Trophoblast cell (in vitro differentiated cells and primary cell): ENCODE results near the gene SLN.

Source experiments
- DNase-seq, 2 donors: peaks; one replicate each; pipeline ENCODE4 v3.0.0-alpha.2; 2016
- H2AFZ ChIP-seq: 2 replicates; pipeline ENCODE4 v1.6.1; 2013; ENCODE audit warnings: low read length, moderate library complexity, mild to moderate bottlenecking; ENCODE audit not compliant: insufficient read depth, poor library complexity
- H2AK5ac ChIP-seq: 2 replicates; pipeline ENCODE4 v1.6.1; 2013; ENCODE audit warnings: mild to moderate bottlenecking, low read length
- H2BK120ac ChIP-seq: 2 replicates; pipeline ENCODE4 v1.6.1; 2013; ENCODE audit warnings: low read length, mild to moderate bottlenecking, moderate library complexity; ENCODE audit not compliant: insufficient read depth, poor library complexity
- H2BK12ac ChIP-seq: 2 replicates; pipeline ENCODE4 v1.6.1; 2013; ENCODE audit warnings: mild to moderate bottlenecking, low read length, moderate library complexity
- H2BK5ac ChIP-seq: 2 replicates; pipeline ENCODE4 v1.6.1; 2013; ENCODE audit warnings: low read length, low read depth, moderate library complexity, mild to moderate bottlenecking; ENCODE audit not compliant: poor library complexity
- H3K14ac ChIP-seq: 2 replicates; pipeline ENCODE4 v1.6.1; 2013; ENCODE audit warnings: mild to moderate bottlenecking, low read length
- H3K18ac ChIP-seq: 2 replicates; pipeline ENCODE4 v1.6.1; 2013; ENCODE audit warnings: mild to moderate bottlenecking, low read length
- H3K23ac ChIP-seq: 2 replicates; pipeline ENCODE4 v1.6.1; 2013; ENCODE audit warnings: low read length
- H3K27ac ChIP-seq: 2 replicates; pipeline ENCODE4 v1.5.1; 2013; ENCODE audit warnings: low read depth, mild to moderate bottlenecking, inconsistent platforms, low read length, moderate library complexity
- H3K27me3 ChIP-seq: 2 replicates; pipeline ENCODE4 v1.6.1; 2013; ENCODE audit warnings: inconsistent platforms, mild to moderate bottlenecking, low read length, moderate library complexity; ENCODE audit not compliant: insufficient read depth
- H3K36me3 ChIP-seq, 2 experiments: 1 replicate in 1 of 2; 2 replicates in 1 of 2; pipeline ENCODE4 v1.6.1; 2013; ENCODE audit warnings: low read length in 2 of 2, mild to moderate bottlenecking in 2 of 2, moderate library complexity in 1 of 2; ENCODE audit not compliant: insufficient read depth in 2 of 2, control insufficient read depth in 1 of 2
- H3K4ac ChIP-seq: 2 replicates; pipeline ENCODE4 v1.6.1; 2013; ENCODE audit warnings: low read depth, mild to moderate bottlenecking, low read length, moderate library complexity
- H3K4me1 ChIP-seq, 2 experiments: 1 replicate in 1 of 2; 2 replicates in 1 of 2; pipeline ENCODE4 v1.6.1; 2013; ENCODE audit warnings: low read length in 2 of 2, mild to moderate bottlenecking in 2 of 2, moderate library complexity in 1 of 2; ENCODE audit not compliant: insufficient read depth in 2 of 2, control insufficient read depth in 1 of 2
- H3K4me2 ChIP-seq: 2 replicates; pipeline ENCODE4 v1.6.1; 2013; ENCODE audit warnings: inconsistent platforms, mild to moderate bottlenecking, low read length, moderate library complexity
- H3K4me3 ChIP-seq: 2 replicates; pipeline ENCODE4 v1.5.1; 2013; ENCODE audit warnings: mild to moderate bottlenecking, low read depth, low read length, inconsistent platforms
- H3K79me1 ChIP-seq: one replicate; pipeline ENCODE4 v1.6.1; 2013; ENCODE audit warnings: low read length
- H3K79me2 ChIP-seq: 2 replicates; pipeline ENCODE4 v1.6.1; 2013; ENCODE audit warnings: low read length, mild to moderate bottlenecking; ENCODE audit not compliant: control insufficient read depth, insufficient read depth, poor library complexity
- H3K9ac ChIP-seq: 2 replicates; pipeline ENCODE4 v1.6.1; 2013; ENCODE audit warnings: mild to moderate bottlenecking, low read length
- H3K9me3 ChIP-seq: 2 replicates; pipeline ENCODE4 v1.6.1; 2013; ENCODE audit warnings: low read depth, mild to moderate bottlenecking, control low read depth, inconsistent platforms, low read length; ENCODE audit not compliant: insufficient read depth
- H4K12ac ChIP-seq: 2 replicates; pipeline ENCODE4 v1.6.1; 2013; ENCODE audit warnings: low read depth, mild to moderate bottlenecking, low read length, moderate library complexity
- H4K8ac ChIP-seq: 2 replicates; pipeline ENCODE4 v1.6.1; 2013; ENCODE audit warnings: low read depth, mild to moderate bottlenecking, low read length, moderate library complexity
- H4K91ac ChIP-seq: one replicate; pipeline ENCODE4 v1.6.1; 2013; ENCODE audit warnings: low read depth, mild to moderate bottlenecking, low read length, moderate library complexity
- WGBS: extraction: QIAGEN DNeasy Blood & Tissue Kit; methylation state at CpG from one replicate; pipeline ENCODE4 v1.1.7; 2013; ENCODE audit warnings: missing lambda C conversion rate; ENCODE audit not compliant: insufficient read length, insufficient coverage; ENCODE audit errors: extremely low coverage; 5-methylcytosine and 5-hydroxymethylcytosine counted together

Gene SLN

DNA sequence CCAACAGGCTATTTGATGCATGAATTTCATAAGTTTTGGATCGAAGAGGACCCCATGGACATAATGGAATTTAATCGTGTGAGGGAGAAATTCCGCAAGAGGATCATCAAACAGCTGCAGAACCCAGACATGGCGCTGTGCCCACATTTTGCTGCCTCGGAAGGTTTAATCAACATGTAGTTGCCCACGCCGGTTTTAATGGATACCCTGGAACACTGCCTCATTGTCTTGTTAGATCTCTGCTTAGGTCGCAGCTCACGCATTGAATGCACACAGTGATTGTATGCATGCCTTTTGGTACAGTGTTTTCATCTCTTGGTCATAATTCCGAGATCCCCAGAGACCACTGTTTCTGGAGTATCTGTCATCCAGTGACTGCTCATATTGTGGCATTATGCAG, 46.8 kb downstream of the SLN start:
- H2AK5ac ChIP-seq = no peak overlapping the region
- H3K14ac ChIP-seq = no peak overlapping the region
- H3K4ac ChIP-seq = no peak overlapping the region
- H3K79me1 ChIP-seq = no peaks in the 10 kb centered on the region
- H2BK5ac ChIP-seq = no peak overlapping the region
- no peak overlapping the region for H4K8ac ChIP-seq
- no peaks in the 10 kb centered on the region for H3K9me3 ChIP-seq
- H2BK12ac ChIP-seq = no peak overlapping the region
- no peak overlapping the region for H4K12ac ChIP-seq
- no peak overlapping the region for H2BK120ac ChIP-seq
- H3K79me2 ChIP-seq = no peaks in the 10 kb centered on the region
- no peaks in the 10 kb centered on the region for H3K36me3 ChIP-seq
- H3K4me1 ChIP-seq = no peaks in the 10 kb centered on the region
- H3K23ac ChIP-seq = no peak overlapping the region
- H3K27ac ChIP-seq = no peak overlapping the region
- no peaks in the 10 kb centered on the region for H3K27me3 ChIP-seq
- H4K91ac ChIP-seq = no peak overlapping the region
- H3K4me3 ChIP-seq = no peak overlapping the region
- H3K9ac ChIP-seq = no peak overlapping the region
- H3K4me2 ChIP-seq = no peak overlapping the region
- no peak for DNase-seq
- WGBS = no CpG with 5 or more reads among the region's 10 CpGs
- no peak overlapping the region for H3K18ac ChIP-seq
- no peak overlapping the region for H2AFZ ChIP-seq

GRCh38 chr11:107661656-107662055, 50.2 kb downstream of the SLN start:
- no peak overlapping the region for H4K91ac ChIP-seq
- no peaks in the 10 kb centered on the region for H3K36me3 ChIP-seq
- H3K27ac ChIP-seq = no peak overlapping the region
- DNase-seq = peak in 1 of 2 donors; percentile 35
- no peak overlapping the region for H2BK5ac ChIP-seq
- no peak overlapping the region for H3K14ac ChIP-seq
- H2AK5ac ChIP-seq = no peak overlapping the region
- H2BK12ac ChIP-seq = no peak overlapping the region
- no peak overlapping the region for H3K23ac ChIP-seq
- no peak overlapping the region for H3K4me3 ChIP-seq
- no peak overlapping the region for H4K8ac ChIP-seq
- no CpG with 5 or more reads among the region's 1 CpG for WGBS
- no peaks in the 10 kb centered on the region for H3K79me2 ChIP-seq
- no peaks in the 10 kb centered on the region for H3K79me1 ChIP-seq
- H2BK120ac ChIP-seq = no peak overlapping the region
- H3K4me2 ChIP-seq = no peak overlapping the region
- H3K9me3 ChIP-seq = no peaks in the 10 kb centered on the region
- H3K4me1 ChIP-seq = no peaks in the 10 kb centered on the region
- no peaks in the 10 kb centered on the region for H3K27me3 ChIP-seq
- no peak overlapping the region for H3K4ac ChIP-seq
- H4K12ac ChIP-seq = no peak overlapping the region
- H3K9ac ChIP-seq = no peak overlapping the region
- no peak overlapping the region for H3K18ac ChIP-seq
- H2AFZ ChIP-seq = no peak overlapping the region

GRCh38 chr11:107660066-107660465, 51.8 kb downstream of the SLN start:
- Histone ChIP-seq H3K79me1 (no peaks in the 10 kb centered on the region), H3K27ac (no peak overlapping the region), H3K4me2 (no peak overlapping the region), H2AK5ac (no peak overlapping the region), H3K4me3 (no peak overlapping the region), H2BK5ac (no peak overlapping the region), H4K8ac (no peak overlapping the region), H3K36me3 (no peaks in the 10 kb centered on the region), H3K27me3 (no peaks in the 10 kb centered on the region), H3K4me1 (no peaks in the 10 kb centered on the region), H3K9ac (no peak overlapping the region), H3K14ac (no peak overlapping the region), H4K91ac (no peak overlapping the region), H2BK120ac (no peak overlapping the region), H3K18ac (no peak overlapping the region), H2BK12ac (no peak overlapping the region), H4K12ac (no peak overlapping the region), H2AFZ (no peak overlapping the region), H3K79me2 (no peaks in the 10 kb centered on the region), H3K9me3 (no peaks in the 10 kb centered on the region), H3K4ac (no peak overlapping the region), H3K23ac (no peak overlapping the region)
- WGBS = no CpG with 5 or more reads among the region's 3 CpGs
- DNase-seq = no peak

DNA sequence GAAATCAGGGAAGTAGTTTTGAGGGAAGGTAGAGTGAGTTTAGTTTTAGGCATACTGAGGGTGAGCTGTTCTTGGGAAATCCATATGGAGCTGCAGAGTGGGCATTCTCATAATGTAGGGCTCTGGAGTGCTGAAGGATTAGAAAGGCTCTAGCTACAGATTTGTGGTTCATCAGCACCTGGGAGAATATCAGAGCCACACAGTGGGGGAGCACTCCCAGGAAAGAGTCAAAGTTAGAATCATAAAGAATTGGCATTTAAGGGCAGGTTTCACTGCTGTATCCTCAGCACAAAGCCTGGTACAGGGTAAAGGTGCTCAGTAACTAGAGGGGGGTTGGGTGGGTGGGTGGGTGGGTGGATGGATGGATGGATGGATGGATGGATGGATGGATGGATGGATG, 52.5 kb downstream of the SLN start:
- Histone ChIP-seq H3K79me1 (no peaks in the 10 kb centered on the region), H2BK120ac (no peak overlapping the region), H2BK12ac (no peak overlapping the region), H3K14ac (no peak overlapping the region), H4K91ac (no peak overlapping the region), H3K9me3 (no peaks in the 10 kb centered on the region), H3K79me2 (no peaks in the 10 kb centered on the region), H3K4ac (no peak overlapping the region), H2AK5ac (no peak overlapping the region), H3K4me3 (no peak overlapping the region), H3K4me2 (no peak overlapping the region), H3K18ac (no peak overlapping the region), H3K27me3 (no peaks in the 10 kb centered on the region), H4K12ac (no peak overlapping the region), H4K8ac (no peak overlapping the region), H3K27ac (no peak overlapping the region), H3K23ac (no peak overlapping the region), H3K36me3 (no peaks in the 10 kb centered on the region), H3K4me1 (no peaks in the 10 kb centered on the region), H2AFZ (no peak overlapping the region), H2BK5ac (no peak overlapping the region), H3K9ac (no peak overlapping the region)
- DNase-seq = no peak
